ENCODE data around the gene PIK3AP1.
"Not testable (repeated sequence)": the region's sequence is repeated elsewhere in the genome, so short reads cannot be mapped to it uniquely, and the experiment has no call there.

PIK3AP1 gene

DNA sequence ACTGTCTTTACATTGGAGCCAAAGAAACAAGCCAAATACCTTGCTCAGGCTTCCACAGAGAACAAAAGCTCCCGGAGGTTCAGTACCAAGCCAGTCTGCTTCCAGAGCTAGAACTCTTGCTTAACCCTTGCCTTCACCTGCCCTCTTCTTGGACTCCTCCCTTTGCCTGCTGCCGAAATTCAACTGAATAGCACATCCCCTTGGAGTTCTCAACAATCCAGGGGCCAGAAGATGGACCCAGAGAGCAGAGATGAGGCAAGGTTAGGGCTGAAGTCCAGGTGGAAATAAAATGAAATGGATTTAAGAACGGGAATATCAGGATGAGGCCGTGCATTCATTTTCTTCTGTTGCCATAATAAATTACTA, 876 bp upstream of the PIK3AP1 start:
- DNase-seq, result peak; percentile 45

DNA sequence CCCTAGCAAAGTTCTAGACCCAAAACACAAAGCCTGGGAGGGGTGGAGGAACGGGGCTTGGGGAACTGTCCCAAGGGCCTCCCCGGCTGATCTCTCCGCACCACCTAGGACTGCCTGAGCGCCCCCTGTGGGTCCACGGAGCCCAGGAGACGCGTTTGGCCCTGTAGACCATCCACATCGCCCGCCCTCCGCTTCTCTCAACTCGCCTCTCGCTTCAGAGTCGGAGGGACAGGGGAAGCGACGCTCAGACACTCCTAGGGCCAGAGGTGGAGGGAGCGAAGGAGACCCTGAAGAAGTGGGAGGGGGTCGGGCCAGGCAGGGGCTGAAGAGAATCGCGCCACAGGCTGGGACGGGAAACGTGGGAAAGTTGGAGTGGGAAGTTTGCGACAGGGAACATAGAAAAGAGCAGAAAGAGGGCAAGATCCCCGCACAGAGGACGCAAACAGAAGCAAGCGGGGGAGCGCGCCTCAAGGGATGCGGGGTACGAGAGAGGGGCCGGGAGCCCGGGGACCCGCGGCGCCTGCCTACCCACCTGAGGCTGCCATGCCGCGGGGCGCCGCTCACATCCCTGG, 378 bp downstream of the PIK3AP1 start:
- DNase-seq, result no peak

DNA sequence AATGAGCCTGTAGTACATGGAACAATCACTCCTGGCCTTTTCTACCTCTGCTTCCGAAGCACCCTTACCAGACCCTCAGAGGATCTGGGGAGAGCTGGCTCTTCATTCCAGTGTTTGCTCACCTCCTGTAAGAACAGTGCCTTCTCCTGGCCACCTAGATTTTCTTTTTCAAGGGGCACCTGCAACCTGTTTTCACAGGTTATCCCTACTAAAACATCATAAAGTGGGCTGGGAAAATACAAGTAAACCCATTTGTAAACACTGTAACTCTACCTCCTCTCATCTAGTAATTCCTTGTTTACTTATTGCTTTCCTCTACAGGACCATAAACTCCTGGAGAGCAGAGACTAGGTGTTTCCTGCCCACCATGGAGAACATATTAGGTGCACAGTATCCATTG, 1.1 kb downstream of the PIK3AP1 start:
- DNase-seq, result no peak

DNA sequence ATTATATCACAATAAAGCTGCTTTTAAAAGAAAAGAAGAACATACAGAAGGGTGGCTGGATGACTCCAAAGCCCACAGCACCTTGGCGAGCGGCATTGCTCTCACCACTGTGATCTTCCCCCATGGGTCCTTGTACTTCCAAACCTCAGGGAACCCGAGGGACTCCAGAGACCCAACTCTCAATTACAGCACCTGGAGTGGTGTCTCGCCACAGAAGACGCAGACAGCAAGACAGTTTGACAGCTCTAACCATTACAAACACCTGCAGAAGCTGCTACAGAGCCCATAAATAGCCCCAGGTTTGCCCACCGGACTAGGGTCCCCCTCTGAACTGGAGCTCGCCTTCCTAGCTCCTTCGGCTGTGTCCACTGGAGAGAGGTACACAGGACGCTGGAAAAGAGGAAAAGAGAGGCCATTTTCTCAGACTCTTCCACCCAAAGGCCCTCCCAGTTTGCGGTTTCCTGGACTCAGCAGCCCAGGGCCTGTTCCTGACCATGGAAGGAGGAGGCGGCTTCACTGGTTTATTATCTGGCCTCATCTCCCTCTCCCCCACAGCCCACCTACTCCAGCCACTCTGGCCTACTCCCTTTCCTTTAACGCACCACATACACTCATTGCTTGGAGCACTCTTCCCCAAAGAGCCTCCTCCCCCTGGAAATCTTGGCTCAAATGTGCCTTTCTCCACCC, 1.9 kb downstream of the PIK3AP1 start:
- no peak for DNase-seq

DNA sequence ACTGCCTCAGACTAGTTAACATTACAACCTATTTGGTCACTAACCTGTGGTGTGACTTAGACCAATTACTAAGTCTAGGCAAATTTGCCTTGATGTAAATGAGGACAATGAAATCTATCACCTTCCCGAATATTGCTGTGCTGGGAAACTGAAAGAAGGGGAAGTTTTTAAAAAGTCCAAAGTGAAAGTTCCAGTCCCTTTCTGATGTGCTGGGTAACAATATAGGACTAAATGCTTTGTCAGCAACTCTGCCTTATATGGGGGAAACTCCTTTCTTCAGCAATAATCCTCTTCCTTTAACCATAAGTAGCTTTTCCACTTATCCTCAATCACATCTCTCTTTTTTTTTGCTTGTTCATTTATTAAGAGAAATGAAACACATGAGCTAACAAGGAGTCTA, 3.9 kb downstream of the PIK3AP1 start:
- no peak for DNase-seq

DNA sequence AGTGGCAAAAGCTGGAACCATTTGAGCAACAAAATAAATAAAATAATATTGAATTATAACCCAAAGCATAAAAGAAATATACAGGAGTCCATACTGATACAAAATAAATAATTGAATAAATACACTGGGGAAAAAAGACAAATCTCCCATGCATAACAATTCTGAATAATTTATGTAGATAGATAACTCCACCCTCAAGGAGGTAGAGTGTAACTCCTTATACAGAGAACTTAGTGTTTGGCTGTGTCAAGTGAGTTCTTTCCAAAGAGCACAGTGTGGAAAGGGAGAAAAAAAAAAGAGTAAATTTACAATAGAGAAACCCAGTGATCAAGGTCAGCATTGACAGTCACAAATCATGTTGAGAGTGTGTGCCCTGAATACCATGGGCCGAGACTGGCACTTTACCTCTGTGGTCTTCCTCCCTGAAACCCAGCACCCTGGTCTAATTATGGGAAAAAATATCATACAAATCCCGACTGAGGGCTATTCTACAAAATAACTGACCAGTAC, 5.5 kb downstream of the PIK3AP1 start:
- no peak for DNase-seq

DNA sequence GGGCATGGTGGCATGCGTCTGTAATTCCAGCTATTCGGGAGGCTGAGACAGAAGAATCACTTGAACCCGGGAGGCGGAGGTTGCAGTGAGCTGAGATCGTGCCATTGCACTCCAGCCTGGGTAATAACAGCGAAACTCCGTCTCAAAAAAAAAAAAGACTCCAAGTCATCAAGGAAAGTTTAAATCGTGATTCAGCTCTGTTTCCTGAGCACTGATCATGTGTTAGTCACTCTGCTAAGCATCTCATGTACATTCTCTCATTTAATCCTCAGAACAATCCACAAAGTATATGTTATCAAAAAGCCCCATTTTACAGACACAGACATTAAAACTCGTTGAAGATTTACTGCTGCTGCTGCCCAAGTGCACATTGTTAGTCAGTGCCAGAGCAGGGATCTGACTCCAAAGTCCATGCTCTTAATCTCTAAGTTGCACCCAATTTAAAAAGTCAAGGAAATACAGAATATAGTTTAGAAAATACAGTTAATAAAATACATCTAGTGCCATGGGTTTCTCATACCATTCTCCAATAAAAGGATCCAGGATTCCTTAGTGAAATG, 6.2 kb downstream of the PIK3AP1 start:
- no peak for DNase-seq

DNA sequence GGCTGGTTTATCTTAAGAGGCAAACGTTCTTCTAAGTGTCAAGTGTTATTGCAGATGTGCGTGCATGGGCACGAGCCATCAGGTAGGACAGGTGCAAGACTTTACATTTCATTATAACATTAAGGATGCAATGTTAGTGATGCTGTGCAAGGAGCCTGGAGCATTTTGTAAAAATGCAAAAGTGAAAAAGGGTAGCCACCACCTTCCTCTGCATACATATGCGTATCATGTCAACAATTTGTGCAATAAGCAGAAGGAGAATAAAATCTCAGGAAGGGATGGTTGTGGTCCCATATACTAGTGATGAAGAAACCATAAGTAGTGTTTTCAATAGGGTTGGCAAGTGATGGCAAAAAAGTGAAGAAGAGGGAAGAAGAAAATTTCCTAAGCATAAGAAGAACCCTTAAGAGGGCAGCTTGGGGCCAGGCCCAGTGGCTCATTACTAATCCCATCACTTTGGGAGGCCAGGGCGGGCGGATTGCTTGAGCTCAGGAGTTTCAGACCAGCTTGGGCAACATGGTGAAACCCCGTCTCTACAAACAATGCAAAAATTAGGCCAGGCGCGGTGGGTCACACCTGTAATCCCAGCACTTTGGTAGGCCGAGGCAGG, 7.5 kb downstream of the PIK3AP1 start:
- DNase-seq, result no peak

DNA sequence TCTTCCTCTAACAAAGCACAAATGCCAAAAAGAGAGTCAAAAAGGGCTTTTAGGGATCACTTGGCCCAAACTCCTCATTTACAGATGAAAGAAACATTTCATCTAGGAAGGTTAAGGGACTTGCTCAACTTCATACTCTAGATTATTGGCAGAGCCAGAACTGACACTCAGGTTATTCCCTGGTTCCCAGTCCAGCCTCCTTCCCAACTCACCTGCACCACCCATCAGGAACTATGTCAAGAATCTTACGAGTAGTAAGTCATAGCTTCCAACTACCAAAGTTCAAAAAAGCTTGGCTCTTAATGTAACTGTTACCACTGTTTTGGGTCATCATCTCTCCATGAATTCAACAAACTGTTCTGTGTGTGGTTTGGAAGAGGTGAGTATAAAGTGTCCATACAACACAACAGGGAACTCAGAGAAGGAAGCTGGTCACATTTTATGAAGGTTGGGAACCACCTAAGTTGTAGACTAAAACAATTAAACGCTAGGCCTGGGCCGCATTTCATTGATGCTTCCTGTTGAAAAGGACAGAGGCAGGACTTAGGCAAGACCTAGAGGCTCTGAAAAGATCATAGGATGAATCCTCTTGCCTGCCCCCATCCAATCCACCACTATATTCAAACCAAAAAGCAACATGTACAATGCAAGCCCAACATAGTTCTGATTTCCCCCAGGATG, 9.1 kb downstream of the PIK3AP1 start:
- DNase-seq, result no peak

DNA sequence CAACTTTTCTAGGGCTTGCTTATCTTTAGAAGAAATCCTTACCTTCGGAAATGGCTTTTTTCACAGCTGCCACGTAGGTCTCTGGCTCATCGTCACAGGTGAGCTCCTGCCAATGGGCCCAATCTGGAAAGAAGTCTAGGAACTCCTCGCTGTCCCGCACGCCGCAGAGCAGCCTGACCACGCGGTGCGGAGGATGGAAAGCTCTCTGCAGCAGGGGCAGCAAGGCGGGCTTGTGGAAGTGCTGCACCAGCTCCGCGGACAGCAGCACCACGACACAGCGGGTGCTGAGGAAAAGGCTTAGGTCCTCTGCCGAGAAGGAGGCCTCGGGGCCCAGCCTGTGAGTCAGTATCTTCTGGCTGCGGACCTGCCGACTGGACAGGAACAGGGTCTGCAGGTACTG, 10.8 kb downstream of the PIK3AP1 start:
- no peak for DNase-seq

DNA sequence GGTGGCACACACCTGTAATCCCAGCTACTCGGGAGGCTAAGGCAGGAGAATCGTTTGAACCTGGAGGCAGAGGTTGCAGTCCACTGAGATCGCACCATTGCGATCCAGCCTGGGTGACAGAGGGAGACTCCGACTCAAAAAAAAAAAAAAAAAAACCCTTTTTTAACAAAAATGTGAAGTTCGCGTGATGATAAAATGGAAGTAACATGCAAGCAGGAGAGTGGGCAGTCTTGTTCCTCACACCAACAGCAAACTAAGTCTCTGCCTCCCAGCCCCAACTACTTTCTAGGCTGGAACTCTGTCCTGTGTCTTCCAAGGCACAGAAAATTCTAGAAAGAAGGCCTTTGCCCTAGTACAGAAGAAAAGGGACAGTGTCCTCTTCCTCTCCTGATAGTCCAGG, 11.3 kb downstream of the PIK3AP1 start:
- DNase-seq, result no peak

DNA sequence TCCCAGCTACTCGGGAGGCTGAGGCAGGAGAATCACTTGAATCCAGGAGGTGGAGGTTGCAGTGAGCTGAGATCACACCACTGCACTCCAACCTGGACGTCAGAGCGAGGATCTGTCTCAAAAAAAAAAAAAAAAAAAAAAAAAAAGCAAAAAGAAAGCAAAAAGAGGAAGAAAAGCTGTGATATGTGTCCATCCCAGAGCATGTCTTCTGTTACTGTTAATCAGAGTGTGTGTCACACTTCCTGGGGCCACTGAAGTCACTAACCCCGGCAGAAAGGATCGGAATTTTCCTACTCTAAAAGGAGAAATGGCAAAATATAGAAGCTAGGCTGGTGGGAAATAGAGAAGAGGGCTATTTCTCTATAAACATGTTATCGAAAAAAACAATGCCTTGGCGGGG, 11.9 kb downstream of the PIK3AP1 start:
- no peak for DNase-seq

DNA sequence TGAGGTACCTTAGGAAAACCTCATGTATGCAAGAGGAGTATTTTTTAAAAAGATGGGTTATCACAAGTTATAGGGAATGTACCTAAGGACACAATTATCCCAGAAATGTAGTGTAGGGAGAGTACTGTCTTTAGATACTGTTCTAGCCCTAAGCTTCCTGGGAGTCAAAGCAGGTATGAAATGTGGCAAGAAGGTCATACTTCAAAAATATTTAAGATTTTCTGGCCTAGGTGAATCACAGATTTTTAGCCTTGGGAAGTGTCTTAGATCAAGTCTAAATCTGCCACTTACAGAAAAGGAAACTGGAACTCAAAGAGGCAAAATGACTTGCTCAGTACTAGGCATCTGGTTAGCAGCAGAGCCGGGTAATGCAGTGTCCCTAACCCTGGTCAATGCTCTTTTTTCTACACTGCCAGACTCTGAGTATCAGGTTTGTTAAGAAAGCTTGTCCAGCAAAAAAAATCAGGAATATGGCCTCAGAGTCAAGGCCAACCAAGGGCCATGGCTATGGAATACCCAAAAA, 13.9 kb downstream of the PIK3AP1 start:
- no peak for DNase-seq

DNA sequence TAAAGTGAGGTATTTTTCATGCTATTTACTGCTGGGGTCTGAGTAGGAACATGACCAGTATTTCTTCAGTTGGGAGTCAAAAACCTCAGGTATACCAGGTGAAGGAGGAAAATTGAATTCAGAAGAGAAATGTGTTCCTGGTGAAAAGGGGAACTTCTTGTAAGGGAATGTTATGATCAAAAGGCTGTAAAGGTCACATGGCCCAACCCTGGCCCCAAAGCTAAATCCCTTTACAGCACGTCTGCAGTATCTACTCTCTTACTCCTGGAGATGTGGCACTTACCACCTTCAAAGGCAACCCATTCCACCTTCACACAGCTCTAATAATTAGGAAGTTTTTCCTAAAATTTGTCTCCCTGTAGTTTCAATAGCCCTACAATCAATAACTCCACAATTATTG, 15.2 kb downstream of the PIK3AP1 start:
- DNase-seq, result no peak

DNA sequence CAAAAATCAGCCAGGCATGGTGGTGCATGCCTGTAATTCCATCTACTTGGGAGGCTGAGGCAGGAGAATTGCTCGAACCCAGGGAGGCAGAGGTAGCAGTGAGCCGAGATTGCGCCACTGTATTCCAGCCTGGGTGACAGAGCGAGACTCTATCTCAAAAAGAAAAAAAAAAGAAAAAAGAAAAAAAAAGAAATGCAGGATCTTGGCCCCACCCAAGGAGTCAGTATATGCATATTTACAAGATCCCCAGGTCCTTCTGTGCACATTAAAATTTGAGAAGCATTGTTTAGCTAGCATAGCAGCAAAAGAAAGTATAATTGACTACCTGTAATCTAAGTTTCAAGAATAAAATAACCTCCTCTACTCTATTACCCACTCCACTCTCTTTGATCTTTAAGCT, 15.8 kb downstream of the PIK3AP1 start:
- no peak for DNase-seq

DNA sequence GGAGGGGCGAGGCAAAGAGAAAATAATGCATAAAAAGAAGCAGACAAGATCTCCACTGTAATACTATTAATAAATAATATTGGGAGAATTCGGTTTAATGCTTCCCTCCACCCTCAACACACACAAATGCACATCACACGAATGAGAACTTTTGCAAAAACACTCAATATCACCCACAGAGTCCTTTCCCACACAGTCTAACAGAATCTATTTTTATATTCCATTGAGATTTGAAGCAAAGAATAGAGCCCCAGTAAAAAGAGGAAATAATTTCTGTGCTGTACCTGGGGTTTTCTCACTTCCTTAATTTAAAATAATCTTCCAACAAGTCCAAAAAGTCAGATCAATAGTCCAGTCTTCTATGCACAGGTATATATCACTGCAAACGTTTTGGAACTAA, 17.0 kb downstream of the PIK3AP1 start:
- DNase-seq, result no peak

DNA sequence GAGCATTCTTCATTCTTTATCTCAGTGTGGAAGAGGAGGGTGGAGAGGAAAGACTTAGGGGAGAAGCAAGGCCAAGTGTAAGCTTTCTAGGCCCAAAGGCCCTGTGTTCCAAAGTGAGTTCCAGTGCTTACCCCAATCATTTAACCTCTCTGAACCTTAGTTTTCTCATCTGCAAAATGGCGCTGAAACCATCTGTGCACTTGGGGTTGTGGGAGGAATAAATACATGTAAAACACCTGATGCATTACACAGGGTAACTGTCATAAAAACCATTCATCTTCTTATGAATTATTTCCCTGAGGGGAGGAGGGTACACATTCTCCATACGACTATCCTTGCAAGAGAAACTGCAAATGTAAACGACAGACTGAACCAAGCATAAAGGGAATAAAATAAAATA, 19.0 kb downstream of the PIK3AP1 start:
- no peak for DNase-seq

DNA sequence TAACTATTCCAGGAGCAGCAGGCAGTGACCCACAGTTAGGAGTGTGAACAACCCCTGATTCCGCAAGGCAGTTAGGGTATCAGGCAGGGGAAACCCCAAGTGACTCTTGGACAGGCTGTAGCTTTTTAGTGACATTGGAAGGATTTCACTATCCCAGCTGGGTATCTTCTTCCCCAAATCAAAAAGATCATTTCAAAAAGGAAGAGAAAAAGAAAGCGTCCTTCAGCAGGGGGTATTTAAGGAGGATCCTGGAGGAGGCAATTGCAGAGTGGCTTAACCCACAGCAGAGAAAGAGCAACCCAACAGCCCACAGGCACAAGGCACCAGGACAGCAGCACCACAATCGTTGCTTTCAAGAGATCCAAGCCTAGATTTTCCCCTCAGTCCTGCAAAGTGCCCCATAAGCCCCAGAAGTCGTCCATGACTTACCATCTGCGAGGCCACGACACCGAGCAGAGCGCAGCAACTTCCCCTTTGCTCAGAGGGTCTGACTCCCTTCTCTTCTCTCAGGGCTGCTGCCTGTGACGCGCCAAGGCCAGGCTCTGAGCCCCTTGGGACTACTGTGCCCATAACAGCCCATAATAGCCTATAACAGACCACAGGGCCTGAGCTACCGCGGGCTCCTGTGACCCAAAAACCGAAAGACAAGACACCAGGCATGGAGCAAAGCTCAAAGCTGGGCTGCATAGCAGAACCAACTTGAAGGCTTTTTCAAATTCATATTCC, 19.8 kb downstream of the PIK3AP1 start:
- DNase-seq, result no peak

DNA sequence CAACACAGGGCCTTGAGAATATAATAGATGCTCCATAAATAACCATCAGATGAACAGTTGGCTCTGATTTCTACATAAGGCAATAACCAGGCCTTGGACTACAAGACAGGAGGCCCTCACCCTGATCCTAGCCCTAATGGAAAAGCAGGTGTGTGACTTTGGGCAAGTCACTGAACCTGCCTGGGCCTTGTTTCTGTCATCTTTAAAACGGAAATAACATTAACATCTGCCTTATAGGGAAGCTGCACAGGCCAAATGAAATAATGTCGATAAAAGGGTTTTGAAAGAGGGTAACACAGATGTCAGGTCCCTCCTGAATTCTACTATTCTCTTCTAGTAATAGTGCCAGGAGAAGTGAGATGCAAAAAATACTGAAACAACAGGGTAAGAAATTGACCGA, 20.7 kb downstream of the PIK3AP1 start:
- no peak for DNase-seq

DNA sequence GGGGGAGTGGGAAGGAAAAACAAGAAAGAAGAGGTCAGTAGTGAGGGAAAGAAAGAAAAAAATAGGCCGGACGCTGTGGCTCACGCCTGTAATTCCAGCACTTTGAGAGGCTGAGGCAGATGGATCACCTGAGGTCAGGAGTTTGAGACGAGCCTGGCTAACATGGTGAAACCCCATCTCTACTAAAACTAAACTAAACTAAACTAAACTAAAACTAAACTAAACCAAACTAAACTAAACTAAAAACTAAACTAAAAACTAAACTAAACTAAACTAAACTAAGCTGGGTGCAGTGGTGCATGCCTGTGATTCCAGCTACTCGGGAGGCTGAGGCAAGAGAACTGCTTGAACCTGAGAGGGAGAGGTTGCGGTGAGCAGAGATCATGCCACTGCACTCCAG, 22.0 kb downstream of the PIK3AP1 start:
- not testable (repeated sequence) for DNase-seq

DNA sequence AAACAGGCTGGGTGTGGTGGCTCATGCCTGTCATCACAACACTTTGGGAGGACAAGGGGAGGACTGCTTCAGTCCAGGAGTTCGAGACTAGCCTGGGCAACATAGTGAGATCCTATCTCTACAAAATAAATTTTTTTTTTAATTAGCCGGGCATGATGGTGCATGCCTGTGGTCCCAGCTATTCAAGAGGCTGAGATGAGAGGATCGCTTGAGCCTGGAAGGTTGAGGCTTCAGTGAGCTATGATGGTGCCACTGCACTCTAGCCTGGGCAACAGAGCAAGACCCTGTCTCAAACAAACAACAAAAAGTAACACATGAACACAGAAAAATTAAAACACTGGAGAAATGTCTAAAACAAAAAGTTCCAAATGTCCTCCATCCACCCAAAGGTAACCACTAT, 22.9 kb downstream of the PIK3AP1 start:
- no peak for DNase-seq

DNA sequence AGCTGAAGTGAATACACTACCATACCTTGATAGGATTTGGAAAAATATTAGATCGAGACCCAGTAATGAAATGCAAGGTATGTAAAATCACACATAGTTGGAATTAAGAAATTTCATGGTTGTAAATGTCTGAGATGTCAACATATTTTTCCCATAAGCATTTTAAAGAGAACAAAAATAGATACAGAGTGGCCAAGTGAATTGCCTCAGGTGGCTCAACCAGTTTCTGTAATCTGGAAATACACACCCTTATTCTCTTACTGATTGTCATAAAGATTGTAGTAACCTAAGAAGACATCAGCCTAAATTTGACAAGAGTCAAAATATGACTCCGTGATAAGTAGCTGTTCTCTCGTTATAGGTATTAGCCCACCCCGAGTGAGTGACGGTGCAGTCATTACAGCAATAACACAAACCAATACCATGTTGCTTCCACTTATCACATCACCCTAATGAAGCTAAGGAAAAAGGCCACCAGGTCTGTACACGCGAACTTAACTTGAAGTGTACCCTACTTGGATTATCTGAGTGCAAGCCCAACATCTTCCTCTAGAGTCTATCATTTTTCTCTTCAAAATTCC, 23.4 kb downstream of the PIK3AP1 start:
- DNase-seq, result no peak
